COLO829 (cell line): ENCODE data around the gene GPBP1L1.
"Not testable (repeated sequence)": the region's sequence is repeated elsewhere in the genome, so short reads cannot be mapped to it uniquely, and the experiment has no call there.

ENCODE experiments used
- DNase-seq: peaks from one replicate; pipeline ENCODE4 v3.0.0; 2012; ENCODE audit warnings: low spot score

The GPBP1L1 gene

DNA sequence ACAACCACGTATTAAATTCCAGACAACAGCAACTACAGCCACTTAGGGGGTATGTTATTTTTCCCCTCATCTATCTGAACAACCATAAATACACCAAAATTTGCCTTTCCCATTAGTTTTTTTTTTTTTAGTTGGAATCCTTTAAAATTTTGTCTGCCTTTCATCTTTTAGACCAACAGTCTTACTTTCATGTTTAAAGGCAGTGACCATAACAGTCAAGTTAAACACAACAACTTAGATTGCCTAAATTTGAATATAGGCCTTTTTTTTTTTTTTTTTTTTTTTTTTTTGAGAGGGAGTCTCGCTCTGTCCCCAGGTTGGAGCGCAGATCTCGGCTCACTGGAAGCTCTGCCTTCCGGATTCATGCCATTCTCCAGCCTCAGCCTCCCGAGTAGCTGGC is 3.4 kb downstream of the GPBP1L1 start:
- no peak for DNase-seq

DNA sequence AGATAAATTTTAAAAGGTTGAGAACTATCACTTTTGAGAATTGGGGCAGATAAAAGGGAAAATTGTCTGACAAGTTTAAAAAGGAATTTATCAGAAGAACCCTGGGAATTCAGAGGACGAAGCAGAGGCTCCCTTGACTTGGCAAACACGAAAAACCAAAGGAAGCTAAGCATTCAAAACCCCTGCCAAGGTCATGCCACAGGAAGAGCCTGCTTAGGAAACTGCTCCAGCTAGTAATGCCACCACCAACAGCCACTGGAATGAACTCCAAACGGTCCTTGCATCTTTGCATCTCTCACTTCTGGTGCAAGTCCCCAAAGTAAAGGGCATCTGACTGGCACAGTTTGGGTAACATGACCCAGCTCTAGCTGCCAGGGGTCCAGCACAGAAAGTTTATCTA is 7.2 kb downstream of the GPBP1L1 start:
- no peak for DNase-seq

DNA sequence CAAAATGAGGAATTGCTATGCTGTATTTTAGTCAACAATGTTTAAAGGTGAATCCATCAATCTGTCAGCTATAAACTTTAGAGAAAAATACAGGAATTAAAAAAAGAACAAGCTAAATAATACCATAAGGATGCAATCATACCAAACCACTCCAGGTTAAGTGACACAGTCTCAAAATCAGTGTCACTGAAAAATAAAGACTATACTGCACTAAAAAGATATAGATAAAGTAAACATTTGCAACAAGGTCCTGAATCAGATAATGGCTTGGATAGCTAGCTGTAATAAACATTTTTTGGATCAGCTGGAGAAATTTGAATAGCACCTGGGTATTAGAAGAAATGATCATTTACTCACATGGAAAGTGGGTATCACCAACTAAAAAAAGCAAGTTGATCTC is 7.8 kb downstream of the GPBP1L1 start:
- DNase-seq, result no peak

DNA sequence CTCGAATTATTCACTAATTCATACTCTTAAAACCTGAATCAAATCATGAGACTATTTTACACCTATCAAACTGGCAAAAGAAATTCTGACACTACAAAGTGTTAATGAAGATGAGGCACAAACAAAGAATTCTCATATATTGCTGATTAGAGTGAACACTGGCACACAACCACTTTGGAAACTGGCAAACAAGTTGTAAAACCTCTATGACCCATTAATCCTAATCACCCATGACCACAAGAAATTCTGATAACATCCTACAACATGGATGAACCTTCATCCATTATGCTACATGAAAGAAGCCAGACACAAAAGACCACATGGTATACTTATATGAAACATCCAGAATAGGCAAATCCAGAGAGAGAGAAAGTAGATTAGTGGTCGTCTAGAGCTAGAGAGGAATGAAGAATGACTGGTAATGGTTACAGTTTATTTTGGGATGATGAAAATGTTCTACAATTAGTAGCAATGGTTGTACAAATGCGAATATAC is 8.5 kb downstream of the GPBP1L1 start:
- DNase-seq, result no peak

DNA sequence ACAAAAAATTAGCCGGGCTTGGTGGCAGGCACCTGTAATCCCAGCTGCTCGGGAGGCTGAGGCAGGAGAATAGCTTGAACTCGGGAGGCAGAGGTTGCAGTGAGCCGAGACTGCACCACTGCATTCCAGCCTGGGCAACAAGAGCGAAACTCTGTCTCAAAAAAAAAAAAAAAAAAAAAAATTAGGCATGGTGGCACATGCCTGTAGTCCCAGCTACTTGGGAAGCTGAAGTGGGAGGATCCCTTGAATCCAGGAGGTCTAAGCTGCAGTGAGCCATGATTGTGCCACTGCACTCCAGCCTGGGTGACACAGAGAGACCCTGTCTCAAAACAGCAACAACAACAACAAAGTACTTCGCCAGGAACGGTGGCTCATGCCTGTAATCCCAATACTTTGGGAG is 9.8 kb downstream of the GPBP1L1 start:
- DNase-seq, result not testable (repeated sequence)

DNA sequence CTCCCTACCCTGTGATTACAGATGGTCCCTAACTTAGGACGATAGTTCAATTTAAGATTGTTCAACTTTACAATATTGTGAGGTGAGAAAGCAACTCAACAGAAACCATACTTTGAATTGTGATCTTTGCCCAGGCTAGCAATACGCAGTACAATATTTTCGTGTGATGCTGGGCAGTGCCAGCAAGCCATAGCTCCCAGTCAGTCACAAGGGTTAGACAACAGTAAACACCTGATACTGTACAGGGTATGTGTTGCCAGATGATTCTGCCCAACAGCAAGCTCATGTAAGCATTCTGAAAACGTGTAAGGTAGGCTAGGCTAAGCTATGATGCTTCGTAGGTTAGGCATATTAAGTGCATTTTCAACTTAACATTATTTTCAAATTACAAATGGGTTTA is 11.9 kb downstream of the GPBP1L1 start:
- no peak for DNase-seq

DNA sequence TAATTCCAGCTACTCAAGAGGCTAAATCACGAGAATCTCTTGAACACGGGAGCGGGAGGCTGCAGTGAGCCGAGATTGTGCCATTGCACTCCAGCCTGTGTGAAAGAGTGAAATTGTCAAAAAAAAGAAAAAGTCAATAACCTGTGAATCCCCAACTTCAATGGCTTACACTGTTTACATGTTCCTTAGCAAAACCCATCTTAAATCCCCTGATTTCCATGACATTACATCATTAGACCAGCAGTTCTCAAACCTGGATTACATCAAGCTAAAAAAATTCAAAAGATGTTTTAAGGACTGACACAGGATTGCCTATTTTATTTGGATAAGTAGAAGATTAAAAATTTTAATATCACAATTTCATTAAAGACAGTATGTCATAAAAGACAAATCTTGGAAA is 12.4 kb downstream of the GPBP1L1 start:
- no peak for DNase-seq

DNA sequence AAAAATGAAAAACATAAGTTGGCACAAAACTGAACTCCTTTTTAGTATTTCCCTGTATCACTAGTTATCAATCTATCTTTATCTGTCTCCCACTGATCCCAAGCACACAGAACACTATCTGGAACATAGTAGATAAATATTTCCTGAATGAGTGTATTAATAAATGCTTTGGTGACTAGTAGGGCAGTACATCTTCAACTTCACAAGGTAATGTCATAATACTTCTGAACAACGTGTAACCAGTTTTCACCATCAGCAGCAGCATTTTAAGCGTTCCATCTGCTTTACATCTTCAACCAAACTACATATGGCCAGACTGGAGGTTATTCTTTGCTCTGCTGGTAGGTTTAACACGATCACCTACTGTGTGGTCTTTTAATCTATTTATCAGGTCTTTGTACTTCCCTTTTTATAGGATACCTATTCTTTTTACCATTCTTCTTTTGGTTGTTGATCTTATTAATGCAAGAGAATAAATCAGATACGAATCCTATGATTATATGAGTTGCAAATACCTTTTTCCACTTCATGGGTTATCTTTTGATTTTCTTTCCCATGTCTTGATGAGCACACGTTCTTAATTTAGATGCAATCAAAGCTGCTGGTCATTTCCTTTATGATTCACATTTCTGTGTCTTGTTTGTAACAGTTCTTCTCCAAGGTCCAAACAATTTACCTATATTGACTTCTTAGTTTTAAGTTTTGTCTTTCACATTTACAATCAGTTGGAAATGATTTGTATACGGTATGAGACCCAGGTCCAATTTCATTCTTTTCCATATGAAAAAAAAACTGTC is 16.3 kb downstream of the GPBP1L1 start:
- DNase-seq, result no peak

DNA sequence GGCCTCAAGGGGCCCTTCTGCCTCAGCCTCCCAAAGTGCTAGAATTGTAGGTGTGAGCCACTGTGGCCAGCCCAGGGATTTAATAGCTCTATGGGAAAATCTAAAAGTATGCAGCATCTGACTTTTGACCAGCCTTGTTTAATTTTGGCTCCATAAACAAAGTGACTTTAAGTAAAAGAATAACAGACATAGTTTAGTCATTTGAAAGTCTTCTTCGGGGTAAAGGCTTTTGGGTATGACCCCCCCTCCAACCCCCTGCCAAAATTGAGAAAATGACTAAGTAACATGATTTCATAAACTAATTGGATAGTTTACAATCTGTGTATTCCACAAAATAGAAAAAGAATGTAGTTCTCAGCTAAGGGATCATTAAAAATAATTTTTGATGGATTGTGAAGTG is 17.0 kb downstream of the GPBP1L1 start:
- no peak for DNase-seq

DNA sequence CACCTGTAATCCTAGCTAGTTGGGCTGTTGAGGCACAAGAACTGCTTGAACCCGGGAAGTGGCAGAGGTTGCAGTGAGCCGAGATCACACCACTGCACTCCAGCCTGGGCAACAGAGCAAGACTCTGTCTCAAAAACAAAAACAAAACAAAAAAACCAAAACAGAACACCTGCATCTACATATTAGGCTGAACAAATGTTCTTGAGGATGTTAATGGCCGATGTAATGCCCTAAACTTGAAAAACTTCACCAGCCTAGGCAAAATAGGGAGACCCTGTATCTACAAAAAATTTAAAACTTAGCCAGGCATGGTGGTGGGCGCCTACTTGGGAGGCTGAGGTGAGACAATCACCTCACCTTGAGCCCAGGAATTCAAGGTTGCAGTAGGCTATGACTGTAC is 17.8 kb downstream of the GPBP1L1 start:
- DNase-seq, result no peak

DNA sequence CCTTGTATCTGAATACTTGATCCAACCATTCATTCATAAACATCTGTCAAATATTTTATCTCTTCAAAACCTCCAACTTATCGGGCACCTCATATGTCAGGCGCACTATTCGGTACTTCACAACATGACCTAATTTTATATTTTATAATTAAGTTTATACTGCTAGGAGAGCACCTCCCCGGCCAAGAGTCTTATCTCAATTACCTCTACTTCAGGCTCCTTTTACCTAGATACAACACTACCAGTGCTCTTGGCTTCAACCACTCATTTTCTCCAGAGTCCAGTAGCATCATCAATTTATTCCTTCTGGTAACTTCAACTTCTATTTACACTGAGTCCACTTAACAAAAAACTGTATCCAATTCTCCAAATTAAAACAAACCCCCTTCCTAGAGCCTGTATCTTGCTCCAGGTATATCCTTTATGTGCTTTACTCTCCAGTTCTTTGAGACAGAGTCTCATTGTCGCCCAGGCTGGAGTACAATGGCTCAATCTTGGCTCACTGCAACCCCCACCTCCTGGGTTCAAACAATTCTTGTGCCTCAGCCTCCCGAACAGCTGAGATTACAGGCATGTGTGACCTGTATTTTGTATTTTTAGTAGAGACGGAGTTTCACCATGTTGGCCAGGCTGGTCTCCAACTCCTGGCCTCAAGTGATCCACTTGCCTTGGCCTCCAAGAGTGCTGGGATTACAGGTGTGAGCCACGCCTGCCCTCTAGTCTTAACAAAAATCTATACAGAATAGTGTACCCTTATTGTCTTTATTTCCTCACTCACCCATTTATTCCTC is 18.8 kb downstream of the GPBP1L1 start:
- no peak for DNase-seq

DNA sequence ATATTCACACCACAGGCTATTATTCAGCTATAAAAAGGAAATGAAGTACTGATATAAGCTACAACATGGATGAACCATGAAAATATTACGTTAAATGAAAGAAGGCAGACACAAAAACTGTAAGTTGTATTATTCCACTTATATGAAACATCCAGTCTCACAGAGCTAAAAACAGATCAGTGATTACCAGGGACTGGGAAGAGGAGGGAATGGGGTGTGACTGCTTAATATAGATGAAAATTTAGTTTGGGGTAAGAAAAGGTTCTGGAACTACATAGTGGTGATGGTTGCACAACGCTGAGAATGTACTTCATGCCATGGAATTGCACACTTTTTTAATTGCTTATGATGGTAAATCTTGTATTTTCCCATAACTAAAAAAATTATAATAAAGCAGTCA is 19.5 kb downstream of the GPBP1L1 start:
- DNase-seq, result no peak

DNA sequence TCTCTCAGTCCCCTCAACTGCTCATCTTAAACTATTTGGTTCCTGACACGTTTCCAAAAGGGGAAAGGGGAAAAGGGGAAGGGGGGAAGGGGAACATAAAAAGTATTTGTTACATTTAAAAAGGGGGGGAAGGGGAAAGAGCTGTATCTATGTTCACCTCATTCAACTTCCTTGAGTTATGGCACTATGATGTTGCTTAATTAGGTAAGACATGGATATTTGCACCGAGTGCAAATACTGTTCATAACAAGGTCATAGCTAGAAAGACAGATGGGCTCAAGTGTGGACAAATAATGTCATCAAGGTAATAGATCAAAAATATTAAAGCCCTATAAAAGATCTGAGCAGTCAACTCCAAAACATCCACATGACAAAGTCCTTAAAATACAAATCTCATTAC is 26.0 kb downstream of the GPBP1L1 start:
- no peak for DNase-seq

DNA sequence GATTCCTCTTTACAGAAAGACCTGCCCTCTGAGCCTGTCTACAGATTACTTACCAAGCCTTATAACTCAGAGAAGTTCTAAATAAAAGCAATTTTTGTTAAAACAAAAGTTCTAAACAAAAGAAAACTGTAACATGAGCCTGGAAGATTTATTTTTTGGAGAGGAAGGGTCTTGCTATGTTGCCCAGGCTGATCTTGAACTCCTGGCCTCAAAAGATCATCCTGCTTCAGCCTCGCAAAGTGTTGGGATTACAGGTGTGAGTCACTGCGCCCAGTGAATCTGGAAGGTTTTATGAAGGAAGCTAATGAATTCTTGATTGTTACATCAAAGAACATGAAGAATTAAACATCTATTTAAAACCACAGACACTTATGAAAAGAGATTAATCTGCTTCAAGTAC is 27.1 kb downstream of the GPBP1L1 start:
- DNase-seq, result no peak

DNA sequence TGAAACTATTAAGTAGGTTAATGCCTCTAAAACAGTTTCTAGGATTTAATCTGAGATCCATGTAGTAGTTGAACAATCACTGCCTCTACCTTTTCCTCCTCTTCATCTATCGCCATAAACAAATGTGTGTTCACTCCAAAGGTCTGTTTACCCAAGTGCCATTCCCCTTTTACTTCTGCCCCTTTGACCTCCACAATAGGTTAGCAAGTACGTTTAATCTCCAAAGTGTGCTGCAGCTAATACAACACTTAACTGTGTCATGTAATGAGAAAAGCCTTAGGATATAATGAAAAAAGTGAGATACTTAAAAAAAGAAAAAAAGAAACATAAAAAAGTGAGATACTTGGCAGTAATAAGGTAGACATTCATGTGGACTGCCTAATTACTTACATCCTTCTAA is 28.2 kb downstream of the GPBP1L1 start:
- no peak for DNase-seq

DNA sequence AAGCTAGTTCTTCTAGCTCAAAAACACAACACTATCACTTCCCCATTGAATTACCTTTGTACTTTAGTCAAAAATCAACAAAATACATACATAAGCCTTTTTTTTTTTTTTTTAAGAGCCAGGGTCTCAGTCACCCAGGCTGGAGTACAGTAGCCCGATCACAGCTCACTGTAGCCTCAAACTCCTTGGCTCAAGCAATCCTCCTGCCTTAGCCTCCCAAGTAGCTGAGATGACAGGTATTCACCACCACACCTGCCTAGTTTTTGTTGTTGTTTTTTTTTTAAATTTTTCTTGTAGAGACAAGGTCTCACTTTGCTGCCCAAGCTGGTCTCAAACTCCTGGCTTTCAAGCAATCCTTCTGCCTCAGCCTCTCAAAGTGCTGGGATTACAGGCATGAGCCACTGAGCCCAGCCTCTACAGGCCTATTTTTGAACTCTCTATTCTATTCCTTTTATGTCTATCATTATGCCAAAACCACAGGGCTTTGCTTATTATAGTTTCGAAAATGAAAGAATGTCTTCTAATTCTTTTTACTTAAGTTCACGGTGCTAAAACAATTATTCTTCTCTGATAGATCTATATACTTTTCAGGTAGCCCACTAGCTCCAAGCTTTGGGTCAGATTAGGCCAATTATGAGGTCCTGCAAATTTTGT is 29.6 kb downstream of the GPBP1L1 start:
- DNase-seq, result no peak

DNA sequence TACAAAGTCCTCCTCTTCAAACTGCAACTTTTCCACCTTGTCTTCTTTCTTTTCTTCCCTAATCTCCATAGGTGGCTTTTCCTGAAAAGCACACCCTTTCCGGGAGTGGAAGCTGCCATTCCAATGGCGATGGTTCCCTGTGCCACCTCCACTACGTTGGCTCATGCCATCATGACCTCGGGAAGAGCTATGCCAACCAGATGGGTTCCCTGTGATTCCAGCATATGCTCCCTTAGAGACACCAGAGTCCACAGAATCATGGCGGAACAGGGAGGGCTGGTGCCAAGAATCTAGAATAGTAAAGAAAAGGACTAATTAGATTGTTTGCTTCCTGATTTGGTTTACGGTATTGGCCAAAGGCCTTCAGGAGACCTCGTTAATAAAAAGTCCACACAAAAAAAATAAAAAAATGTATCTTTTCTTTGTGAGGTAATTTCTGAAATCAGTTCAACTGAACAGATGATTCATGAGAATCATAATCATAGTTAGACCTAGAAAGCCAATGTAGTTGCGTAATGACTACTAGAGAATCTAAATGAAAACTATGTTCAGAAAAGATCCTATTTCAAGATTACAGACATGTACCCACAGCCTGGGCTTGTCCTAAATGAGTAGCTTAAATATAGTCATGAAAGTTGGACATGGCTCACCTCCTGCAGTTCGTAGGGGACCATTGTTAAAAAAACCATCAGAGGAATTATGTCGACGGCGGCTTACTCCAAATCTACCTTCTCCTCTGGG is 31.6 kb downstream of the GPBP1L1 start:
- no peak for DNase-seq

DNA sequence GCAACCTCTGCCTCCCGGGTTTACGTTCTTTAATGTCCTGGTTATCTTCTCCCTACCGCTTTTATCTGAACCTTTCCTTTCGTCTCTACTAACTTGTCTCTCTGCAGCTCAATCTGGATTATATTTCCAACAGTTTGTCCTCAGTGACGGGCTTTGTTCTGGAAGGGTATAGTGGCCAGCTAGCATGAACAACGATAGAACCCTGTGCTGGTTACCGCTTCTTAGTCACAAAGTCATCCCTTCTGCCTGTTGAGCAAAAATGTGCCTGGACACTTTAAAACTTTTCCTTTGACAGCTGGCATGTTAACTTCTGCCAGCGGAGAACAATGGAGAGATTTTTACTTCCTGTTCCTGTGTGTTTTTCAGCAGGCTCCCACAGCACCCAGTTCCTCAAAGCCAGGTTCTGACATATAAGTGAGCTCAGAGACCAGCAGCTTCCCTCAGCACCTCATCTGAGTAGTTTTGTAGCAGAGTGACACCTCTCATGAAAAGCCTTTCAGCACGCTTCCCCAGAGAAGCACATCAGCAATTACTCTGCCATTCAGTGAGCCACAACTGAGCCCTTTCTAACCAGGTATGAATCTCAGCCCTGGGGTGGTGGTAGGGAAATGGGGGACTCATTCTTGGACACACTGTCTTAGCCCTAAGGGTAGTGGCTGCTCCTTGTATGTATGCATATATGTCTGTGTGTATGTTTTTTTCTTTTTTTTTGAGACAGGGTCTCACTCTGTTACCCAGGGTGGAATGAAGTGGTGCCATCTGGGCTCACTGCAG is 38.9 kb downstream of the GPBP1L1 start:
- DNase-seq, result no peak

DNA sequence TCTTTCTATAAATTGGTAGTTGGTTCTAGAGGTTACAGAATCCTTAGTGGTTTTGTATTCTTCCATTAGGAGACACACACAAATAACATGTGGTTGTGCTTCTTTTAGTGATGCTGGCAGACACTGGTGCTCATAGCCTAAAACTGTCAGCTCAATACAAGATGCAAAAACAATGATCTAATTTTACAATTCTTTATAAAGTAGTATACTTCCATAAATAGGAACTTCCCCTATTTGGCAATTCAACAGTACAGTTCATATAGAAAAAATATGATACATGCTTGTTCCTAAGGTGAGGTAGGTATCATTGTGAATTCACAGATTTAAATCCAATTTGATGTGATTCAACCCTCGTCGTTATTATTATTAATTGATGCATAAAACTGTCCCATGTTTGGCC is 41.7 kb downstream of the GPBP1L1 start:
- DNase-seq, result no peak

DNA sequence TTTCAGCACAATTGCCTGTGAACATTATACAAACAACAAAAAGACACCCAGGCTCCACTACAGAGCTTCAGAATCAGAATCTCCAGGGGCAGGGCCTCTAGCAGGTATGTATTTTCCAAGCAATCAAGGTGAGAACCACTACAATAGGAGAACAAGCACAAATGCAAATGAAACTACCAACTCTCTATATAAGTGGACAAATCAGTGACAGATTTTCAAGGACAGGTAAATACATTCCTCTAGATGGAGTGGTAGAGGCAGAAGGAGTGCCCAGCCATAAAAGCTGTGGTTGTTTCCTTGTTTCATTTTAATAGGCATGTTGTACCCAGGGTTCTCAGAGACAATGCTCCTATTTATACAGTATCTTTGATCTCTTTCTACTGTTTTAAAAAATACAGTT is 42.4 kb downstream of the GPBP1L1 start:
- peak; percentile 56 for DNase-seq

DNA sequence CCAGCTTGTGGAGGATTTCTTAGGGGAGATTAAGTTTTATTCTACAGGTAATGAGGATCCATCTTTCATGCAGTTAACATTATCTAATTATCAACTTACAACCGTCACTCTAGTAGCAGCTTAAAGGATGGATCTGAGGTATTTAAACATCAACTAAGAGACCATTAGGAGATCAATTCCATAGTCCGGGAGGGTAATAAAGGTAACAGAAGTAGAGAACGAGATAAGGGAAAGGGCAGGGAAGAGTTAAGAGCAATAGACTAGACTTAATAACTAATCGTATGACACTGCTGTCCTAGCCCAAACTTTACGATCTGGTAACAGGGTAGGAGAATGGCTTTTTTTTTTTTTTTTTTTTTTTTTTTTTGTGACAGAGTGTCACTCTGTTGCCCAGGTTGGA is 43.0 kb downstream of the GPBP1L1 start:
- DNase-seq, result no peak
